Activated CD4-positive, alpha-beta memory T cell treated with anti-CD3 and anti-CD28 coated beads for 36 hours (primary cell): Measurements from ENCODE around the gene IGF2BP1. TPM values are rescaled to one million over a fixed set of nuclear protein-coding genes. Genes with fewer than 3 reads are reported as not detected.
A peak's percentile ranks its signal among the peaks of the same experiment; 100 is the strongest.

ENCODE experiments used
- CTCF ChIA-PET: fragments of 350-600 bp; sonication (Branson Sonifier 250); formaldehyde crosslinking; loops from one replicate; lab custom pipeline; 2021; ENCODE audit warnings: antibody characterized with exemption, inconsistent platforms; lab: Charles Lee
- POLR2A ChIA-PET: fragments of 350-600 bp; sonication (Branson Sonifier 250); formaldehyde crosslinking; loops from one replicate; lab custom pipeline; 2021; ENCODE audit warnings: antibody characterized with exemption; lab: Charles Lee
- DNase-seq: peaks from one replicate; pipeline ENCODE4 v3.0.0-alpha.2; 2020
- H3K27ac Mint-ChIP-seq: one replicate; pipeline ENCODE4 v1.8.0; 2021; ENCODE audit warnings: mixed read lengths
- H3K27me3 Mint-ChIP-seq: one replicate; pipeline ENCODE4 v1.8.0; 2021; ENCODE audit warnings: mixed read lengths
- H3K36me3 Mint-ChIP-seq: one replicate; pipeline ENCODE4 v1.8.0; 2021; ENCODE audit warnings: mixed read lengths
- H3K4me1 Mint-ChIP-seq: one replicate; pipeline ENCODE4 v1.8.0; 2021; ENCODE audit warnings: low read depth, mixed read lengths
- H3K4me3 Mint-ChIP-seq: one replicate; pipeline ENCODE4 v1.8.0; 2021; ENCODE audit warnings: mild to moderate bottlenecking, mixed read lengths
- H3K9me3 Mint-ChIP-seq: one replicate; pipeline ENCODE4 v1.8.0; 2021; ENCODE audit warnings: mixed read lengths
- intact Hi-C: fragments of 100-400 bp; cut with micrococcal nuclease; formaldehyde crosslinking; loops from one replicate; pipeline ENCODE4 v1.15.1; 2023
- total RNA-seq, 2 experiments: library from RNA; stranded (reverse); gene quantifications; one replicate each; pipeline ENCODE4 v1.2.3, GENCODE V29; 2021

The IGF2BP1 gene
- total RNA-seq, 2 experiments from 2014 or later: 0.22 to 0.29 TPM

DNA sequence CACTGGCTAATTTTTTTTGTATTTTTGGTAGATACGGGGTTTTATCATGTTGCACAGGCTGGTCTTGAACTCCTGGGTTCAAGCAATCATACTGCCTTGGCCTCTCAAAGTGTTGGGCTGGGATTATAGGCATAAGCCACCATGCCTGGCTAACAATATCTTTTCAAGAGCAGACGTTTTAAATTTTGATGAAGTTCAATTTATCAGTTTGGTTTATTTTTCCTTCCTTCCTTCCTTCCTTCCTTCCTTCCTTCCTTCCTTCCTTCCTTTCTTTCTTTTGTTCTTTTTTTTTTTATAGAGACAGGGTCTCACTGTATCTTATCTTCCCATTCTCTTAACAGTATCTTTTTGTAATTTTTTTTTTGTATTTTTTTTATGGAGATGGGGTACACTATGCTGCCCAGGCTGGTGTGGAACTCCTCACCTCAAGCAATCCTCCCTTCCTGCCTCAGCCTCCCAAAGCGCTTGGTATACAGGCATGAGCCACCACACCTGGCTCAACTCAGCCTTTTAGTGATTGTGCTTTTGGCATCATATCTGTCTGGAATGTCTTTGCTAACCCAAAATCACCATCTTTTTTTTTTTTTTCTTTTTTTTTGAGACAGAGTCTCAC is 15.2 kb upstream of the IGF2BP1 start:
- POLR2A ChIA-PET: no interaction called here
- CTCF ChIA-PET: no interaction called here

GRCh38 chr17:48985436-48986245 is 11.5 kb upstream of the IGF2BP1 start:
- H3K27me3 Mint-ChIP-seq: peaks cover 21% of the 10 kb centered on the region
- DNase-seq: no peak
- no peaks in the 10 kb centered on the region for H3K4me1 Mint-ChIP-seq
- H3K27ac Mint-ChIP-seq: no peak overlapping the region
- H3K36me3 Mint-ChIP-seq: no peaks in the 10 kb centered on the region
- peaks cover 3% of the 10 kb centered on the region for H3K9me3 Mint-ChIP-seq
- intact Hi-C loops: no loop called here
- ChIA-PET CTCF (interaction anchor here (1.2 kb wide), 1 partner anchor 47 kb away, joined by 3 read pairs; no protein-coding TSS in a partner anchor), POLR2A (no interaction called here)
- H3K4me3 Mint-ChIP-seq: no peak overlapping the region

More for the DNA sequence above, 15.2 kb upstream of the IGF2BP1 start:
- H3K27me3 Mint-ChIP-seq: peaks cover 14% of the 10 kb centered on the region
- no peaks in the 10 kb centered on the region for H3K4me1 Mint-ChIP-seq
- no peak for DNase-seq
- intact Hi-C loops: no loop called here
- peaks cover 3% of the 10 kb centered on the region for H3K9me3 Mint-ChIP-seq
- no peak overlapping the region for H3K4me3 Mint-ChIP-seq
- H3K27ac Mint-ChIP-seq: no peak overlapping the region
- H3K36me3 Mint-ChIP-seq: no peaks in the 10 kb centered on the region

DNA sequence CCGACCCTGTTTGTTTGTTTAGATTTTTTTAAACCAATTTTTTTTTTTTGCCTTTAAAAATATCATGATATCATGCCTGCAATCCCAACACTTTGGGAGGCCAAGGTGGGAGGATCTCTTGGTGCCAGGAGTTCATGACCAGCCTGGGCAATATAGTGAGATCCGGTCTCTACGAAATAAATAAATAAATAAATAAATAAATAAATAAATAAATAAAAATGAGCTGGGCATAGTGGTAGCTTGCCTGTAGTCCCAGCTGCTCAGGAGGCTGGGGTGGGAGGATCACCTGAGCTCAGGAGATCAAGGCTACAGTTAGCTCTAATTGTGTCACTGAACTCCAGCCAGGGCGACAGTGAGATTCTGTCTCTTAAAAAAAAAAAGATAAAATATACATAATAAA is 8.1 kb upstream of the IGF2BP1 start:
- no peaks in the 10 kb centered on the region for H3K36me3 Mint-ChIP-seq
- intact Hi-C loops: no loop called here
- H3K4me3 Mint-ChIP-seq: no peak overlapping the region
- H3K9me3 Mint-ChIP-seq: no peaks in the 10 kb centered on the region
- peaks cover 31% of the 10 kb centered on the region for H3K27me3 Mint-ChIP-seq
- ChIA-PET CTCF (no interaction called here), POLR2A (no interaction called here)
- DNase-seq: no peak
- no peak overlapping the region for H3K27ac Mint-ChIP-seq
- H3K4me1 Mint-ChIP-seq: no peaks in the 10 kb centered on the region

GRCh38 chr17:48990882-48991357 is 6.3 kb upstream of the IGF2BP1 start:
- Mint-ChIP-seq H3K9me3 (no peaks in the 10 kb centered on the region), H3K27me3 (peaks cover 38% of the 10 kb centered on the region), H3K27ac (no peak overlapping the region), H3K4me3 (no peak overlapping the region), H3K36me3 (no peaks in the 10 kb centered on the region), H3K4me1 (peaks cover 7% of the 10 kb centered on the region)
- ChIA-PET POLR2A (no interaction called here), CTCF (no interaction called here)
- intact Hi-C loops: loop anchor here (10.0 kb wide), 1 partner anchor 266 kb away; the partner anchor contains the start of genes HOXB13, PRAC1 and PRAC2
- DNase-seq: no peak

DNA sequence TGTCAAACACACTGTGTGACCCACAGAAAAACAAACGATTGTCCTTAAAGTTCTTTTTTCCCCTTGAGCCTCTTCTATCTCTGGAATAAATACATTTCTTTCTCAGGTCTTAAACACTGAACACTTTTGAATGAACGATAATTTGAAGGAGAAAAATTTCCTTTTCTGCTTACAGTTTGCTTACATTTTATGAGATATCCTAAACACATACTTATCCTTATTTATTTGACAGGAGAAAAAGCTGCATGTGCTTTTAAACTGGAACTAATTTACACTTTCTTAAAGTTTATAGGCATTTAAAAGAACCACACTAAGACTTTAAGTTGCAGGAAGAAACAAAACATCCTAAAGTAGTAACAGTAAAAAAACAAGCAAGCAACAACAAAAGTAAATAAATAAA is 4.7 kb upstream of the IGF2BP1 start:
- H3K4me3 Mint-ChIP-seq: no peak overlapping the region
- DNase-seq: no peak
- no peak overlapping the region for H3K27ac Mint-ChIP-seq
- no peaks in the 10 kb centered on the region for H3K9me3 Mint-ChIP-seq
- intact Hi-C loops: loop anchor here (10.0 kb wide), 1 partner anchor 268 kb away; the partner anchor contains the start of genes HOXB13, PRAC1 and PRAC2
- ChIA-PET POLR2A (no interaction called here), CTCF (no interaction called here)
- peaks cover 17% of the 10 kb centered on the region for H3K4me1 Mint-ChIP-seq
- peaks cover 46% of the 10 kb centered on the region for H3K27me3 Mint-ChIP-seq
- H3K36me3 Mint-ChIP-seq: no peaks in the 10 kb centered on the region

GRCh38 chr17:48993305-48993704 is 3.9 kb upstream of the IGF2BP1 start:
- Mint-ChIP-seq H3K27me3 (peaks cover 52% of the 10 kb centered on the region), H3K4me1 (peaks cover 25% of the 10 kb centered on the region), H3K4me3 (no peak overlapping the region), H3K9me3 (no peaks in the 10 kb centered on the region), H3K27ac (no peak overlapping the region), H3K36me3 (no peaks in the 10 kb centered on the region)
- CTCF ChIA-PET: interaction anchor here (0.7 to 1.0 kb wide), 2 partner anchors 19 to 39 kb away, joined by 3 to 4 read pairs; no protein-coding TSS in a partner anchor
- DNase-seq: no peak
- intact Hi-C loops: loop anchor here (10.0 kb wide), 1 partner anchor 269 kb away; the partner anchor contains the start of genes HOXB13, PRAC1 and PRAC2
- POLR2A ChIA-PET: no interaction called here

DNA sequence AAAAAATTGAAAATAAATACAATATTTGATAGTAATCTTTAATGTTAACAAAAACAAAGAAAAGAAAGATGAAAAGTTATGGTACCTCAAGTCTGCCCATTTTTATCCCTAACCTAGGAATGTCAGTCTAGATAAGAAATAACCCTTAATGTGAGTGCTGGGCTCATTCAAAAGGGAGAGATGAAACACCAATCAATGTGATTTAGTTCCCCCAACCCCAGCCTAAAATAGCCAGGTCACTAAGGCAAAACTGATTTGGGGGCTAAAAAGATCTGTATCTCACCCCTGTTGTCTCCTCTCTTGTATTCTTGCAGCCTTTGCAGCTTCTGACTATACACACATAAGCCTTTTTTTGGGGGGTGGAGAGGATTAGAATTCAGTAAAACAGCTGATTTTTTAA is 3.2 kb upstream of the IGF2BP1 start:
- Mint-ChIP-seq H3K4me3 (no peak overlapping the region), H3K27ac (no peak overlapping the region), H3K36me3 (no peaks in the 10 kb centered on the region), H3K27me3 (peaks cover 58% of the 10 kb centered on the region), H3K4me1 (peaks cover 30% of the 10 kb centered on the region), H3K9me3 (no peaks in the 10 kb centered on the region)
- DNase-seq: no peak
- POLR2A ChIA-PET: no interaction called here
- CTCF ChIA-PET: interaction anchor here (0.7 to 1.0 kb wide), 2 partner anchors 18 to 39 kb away, joined by 3 to 4 read pairs; no protein-coding TSS in a partner anchor
- intact Hi-C loops: loop anchor here (10.0 kb wide), 1 partner anchor 269 kb away; the partner anchor contains the start of genes HOXB13, PRAC1 and PRAC2

DNA sequence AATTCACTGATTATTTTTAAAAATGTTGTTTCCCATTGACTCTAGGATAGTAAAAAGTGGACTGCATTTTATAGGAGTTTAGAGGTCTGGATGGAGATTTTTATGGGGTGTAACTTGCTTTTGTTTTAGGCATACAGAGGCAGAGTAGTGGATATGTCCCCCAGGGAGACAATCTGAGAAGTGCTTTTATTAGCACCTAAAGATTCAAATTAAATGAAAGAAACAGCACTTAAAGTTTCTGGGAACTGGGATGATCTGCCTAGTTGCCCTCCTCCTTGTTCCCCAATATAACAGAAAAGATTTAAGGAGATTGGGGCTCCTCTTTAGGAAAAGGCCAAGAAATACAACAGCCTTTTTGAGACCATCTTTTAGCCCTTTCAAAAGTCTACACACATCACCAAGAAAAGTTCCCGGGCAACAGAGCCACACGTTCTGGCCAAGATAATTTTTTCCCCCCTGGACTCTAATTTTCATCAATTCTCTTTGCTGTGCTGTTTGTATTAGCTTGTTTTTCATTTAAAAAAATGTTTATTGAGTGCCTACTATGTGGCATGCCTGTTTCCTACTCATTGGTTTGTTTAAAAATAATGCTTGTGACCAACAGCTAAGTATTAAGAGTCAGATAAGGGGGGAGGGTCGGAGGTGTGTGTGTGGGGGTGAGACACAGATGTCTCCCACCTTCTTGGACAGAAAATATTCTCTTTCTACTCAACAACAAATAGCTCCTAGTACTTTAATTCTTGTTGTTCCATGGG is 2.5 kb upstream of the IGF2BP1 start:
- H3K4me3 Mint-ChIP-seq: no peak overlapping the region
- ChIA-PET CTCF (interaction anchor here (0.6 kb wide), 1 partner anchor 891 kb away, joined by 3 read pairs; no protein-coding TSS in a partner anchor), POLR2A (interaction anchor here (0.6 kb wide), 1 partner anchor 583 kb away, joined by 3 read pairs; no protein-coding TSS in a partner anchor)
- H3K27me3 Mint-ChIP-seq: peaks cover 65% of the 10 kb centered on the region
- H3K4me1 Mint-ChIP-seq: peaks cover 30% of the 10 kb centered on the region
- H3K9me3 Mint-ChIP-seq: no peaks in the 10 kb centered on the region
- DNase-seq: no peak
- intact Hi-C loops: loop anchor here (10.0 kb wide), 1 partner anchor 270 kb away; the partner anchor contains the start of genes HOXB13, PRAC1 and PRAC2
- no peaks in the 10 kb centered on the region for H3K36me3 Mint-ChIP-seq
- H3K27ac Mint-ChIP-seq: no peak overlapping the region

- DNase-seq: no peak
- peaks cover 30% of the 10 kb centered on the region for H3K4me1 Mint-ChIP-seq
- intact Hi-C loops: loop anchor here (10.0 kb wide), 1 partner anchor 271 kb away; the partner anchor contains the start of genes HOXB13, PRAC1 and PRAC2
Measured at GRCh38 chr17:48995304-48995973, 1.7 kb upstream of the IGF2BP1 start.

GRCh38 chr17:48995974-48996721 is 1.0 kb upstream of the IGF2BP1 start:
- Mint-ChIP-seq H3K4me1 (peaks cover 30% of the 10 kb centered on the region), H3K9me3 (no peaks in the 10 kb centered on the region), H3K4me3 (peak overlapping the region; percentile 49), H3K27me3 (peaks cover 69% of the 10 kb centered on the region), H3K36me3 (no peaks in the 10 kb centered on the region), H3K27ac (no peak overlapping the region)
- ChIA-PET POLR2A (no interaction called here), CTCF (no interaction called here)
- intact Hi-C loops: loop anchor here (10.0 kb wide), 1 partner anchor 271 kb away; the partner anchor contains the start of genes HOXB13, PRAC1 and PRAC2
- no peak for DNase-seq

More at GRCh38 chr17:48995304-48995973, 1.7 kb upstream of the IGF2BP1 start:
- ChIA-PET CTCF (interaction anchor here (0.6 kb wide), 1 partner anchor 890 kb away, joined by 3 read pairs; no protein-coding TSS in a partner anchor), POLR2A (interaction anchor here (0.6 kb wide), 1 partner anchor 582 kb away, joined by 3 read pairs; no protein-coding TSS in a partner anchor)
- no peak overlapping the region for H3K27ac Mint-ChIP-seq
- no peaks in the 10 kb centered on the region for H3K36me3 Mint-ChIP-seq
- no peak overlapping the region for H3K4me3 Mint-ChIP-seq
- H3K27me3 Mint-ChIP-seq: peaks cover 68% of the 10 kb centered on the region
- no peaks in the 10 kb centered on the region for H3K9me3 Mint-ChIP-seq
